NOMO-1 treated with DMSO at 0.1 percent for 48 hours (cell line): ENCODE results near the gene DMRTB1.

ENCODE experiments used
- DNase-seq: peaks from one replicate; lab custom pipeline; 2025; ENCODE audit not compliant: unreplicated experiment; lab: John Stamatoyannopoulos, UW

Gene DMRTB1

DNA sequence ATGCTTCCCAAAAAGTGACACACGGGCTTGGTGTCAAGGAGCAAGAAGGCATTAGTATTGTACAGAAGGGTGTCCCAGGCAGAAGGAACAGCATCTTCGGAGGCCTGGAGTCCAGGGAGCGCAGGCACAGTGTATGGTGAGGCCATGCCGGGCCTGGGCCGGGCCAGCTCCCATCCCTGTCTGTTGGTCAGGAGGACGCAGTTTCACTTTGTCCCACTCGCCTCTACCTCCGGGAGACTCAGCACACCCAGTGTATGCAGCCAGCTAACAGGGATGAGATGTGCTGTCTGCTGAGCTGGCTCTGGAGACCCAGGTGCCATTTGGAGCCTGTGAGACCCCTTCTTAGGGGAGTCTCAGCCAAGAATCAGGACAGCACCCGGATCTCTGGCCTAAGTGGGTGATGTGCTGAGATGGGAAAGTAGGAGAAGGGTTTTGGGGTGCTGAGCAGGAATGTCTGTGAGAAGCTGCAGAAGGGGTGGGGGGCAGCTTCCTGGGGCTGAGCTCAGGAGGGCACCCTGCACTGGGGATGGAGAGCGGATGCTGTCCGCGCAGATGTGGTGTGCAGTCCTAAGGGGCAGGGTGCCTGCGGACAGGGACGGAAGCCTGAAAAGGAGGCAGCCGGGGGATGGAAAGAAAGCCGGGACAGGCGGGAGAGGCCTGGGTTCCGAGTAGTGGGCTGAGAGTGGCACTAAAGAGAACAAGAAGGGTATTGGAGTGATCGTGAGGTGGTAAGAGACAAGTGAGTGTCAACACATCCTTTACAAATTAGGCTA is 25.7 kb downstream of the DMRTB1 start:
- no peak for DNase-seq

DNA sequence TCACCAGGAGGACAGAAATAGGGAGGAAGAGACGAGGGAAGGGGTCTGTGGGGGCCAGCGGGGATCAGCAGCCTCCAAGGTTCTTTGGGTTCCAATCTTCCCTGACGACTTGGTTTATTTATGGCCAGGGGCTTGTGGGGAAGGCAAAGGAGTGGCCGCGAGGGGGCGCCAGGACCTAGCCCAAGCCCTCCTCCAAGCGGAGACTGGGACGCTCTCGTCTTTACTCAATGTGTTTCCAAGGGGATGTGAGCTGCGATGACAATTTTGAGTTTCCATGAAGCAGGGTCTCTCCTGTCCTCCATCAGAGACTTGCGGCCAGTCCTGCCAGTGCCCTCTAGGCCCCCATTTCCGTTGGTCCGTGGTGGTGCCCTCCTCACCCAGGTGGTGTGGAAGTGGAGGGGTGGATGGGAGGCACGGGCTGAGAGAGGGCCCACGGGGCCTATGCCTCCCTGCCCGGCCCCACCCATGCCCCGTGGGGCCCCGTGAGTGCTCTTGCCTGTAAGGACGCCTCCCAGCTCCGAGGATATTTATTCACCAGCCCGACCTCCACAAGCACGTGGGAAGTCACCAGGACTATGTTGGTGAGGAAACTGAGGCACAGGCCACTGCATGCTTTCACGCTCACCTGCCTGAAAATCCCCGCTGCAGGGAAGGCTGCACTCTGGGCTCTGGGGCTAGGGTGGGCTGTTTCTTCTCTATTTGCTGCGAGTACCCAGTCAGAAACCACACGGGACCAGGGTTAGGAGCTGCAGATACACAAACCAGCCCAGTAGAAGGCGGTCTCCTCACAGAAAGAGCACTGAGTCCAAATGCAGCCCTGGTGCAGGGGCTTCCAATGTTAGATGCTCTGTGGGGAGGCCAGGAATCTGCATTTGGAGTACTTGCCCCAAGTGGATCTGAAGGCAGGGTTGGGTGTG is 26.5 kb downstream of the DMRTB1 start:
- DNase-seq = peak; percentile 64

DNA sequence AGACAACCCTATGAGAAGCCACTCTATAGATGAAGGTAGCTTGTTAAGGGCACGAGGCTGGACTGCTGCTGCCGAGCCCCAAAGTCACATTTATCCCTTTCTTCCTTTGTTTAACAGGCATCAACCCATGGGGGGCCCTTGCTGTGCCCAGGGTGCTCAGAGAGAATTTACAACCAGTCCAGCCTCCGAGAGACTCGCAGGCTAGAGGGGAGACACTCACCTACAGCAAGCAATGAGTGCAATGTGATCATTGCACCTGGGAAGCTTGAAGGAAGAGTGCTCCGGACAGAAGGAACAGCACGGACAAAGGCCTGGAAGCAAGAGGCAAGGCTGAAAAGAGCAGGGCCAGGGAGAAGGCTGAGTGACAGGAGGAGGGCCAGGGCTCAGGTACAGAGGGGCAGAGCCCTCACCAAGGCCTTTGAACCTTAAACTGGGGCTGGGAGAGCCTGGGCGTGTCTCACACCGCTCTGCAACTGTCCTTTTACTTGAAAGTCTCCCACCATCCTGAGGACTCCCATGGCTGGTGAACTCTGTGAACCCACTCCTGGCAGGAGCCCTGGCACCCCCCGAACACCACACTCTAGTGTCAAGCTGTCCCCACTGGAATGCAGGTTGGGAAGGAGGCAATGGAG is 27.3 kb downstream of the DMRTB1 start:
- DNase-seq = no peak

DNA sequence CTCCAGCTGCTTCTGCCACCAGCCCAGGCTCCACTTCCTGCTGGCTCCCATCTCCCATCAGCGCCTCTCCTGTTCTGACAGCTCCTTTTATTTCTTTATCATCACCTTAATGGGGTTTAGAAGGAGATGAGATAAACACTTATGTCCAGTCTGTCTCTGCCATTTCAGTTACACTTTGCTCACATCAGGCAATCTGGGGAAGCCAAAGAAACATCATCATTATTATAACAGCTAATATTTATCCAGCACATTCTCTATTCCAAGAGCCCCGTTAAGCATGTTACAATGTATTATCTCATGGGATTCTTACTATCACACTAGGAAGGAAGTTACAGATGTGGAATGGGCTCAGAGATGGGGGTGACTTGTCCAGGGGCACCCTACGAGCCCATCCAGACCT is 31.2 kb downstream of the DMRTB1 start:
- DNase-seq = no peak

DNA sequence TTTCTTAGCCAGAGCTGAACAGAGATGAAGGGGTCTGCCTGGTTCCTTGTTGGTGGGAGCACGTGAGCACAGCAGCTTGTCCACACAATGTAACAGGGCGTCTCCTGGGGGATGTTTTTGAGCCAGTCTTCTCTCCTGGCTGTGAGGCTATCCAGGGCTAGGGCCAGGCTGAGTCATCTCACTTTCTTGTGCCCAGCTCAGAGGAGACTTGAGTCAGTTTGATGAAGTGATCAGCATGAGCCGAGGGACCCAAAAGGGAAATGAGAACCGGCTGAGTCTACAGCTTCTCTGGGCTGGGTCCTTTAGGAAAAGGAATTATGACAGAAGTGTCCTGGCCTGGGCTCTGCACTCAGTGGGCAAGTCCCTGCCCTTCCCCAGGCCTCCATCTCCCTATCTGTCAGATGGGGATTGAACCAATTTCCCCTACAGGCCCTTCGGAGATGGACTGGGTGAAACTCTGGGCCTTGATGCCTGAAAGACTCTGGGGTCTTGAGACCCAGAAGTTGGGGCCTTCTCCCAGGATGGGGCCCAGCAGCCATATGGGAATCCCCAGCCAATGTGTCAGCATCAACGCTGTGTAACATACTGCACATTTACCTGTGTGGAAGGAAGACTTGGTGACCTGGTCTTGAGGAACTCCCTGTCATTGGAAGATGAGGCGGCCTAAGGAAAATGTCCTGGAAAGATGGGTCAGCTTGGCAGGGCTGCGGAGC is 36.6 kb downstream of the DMRTB1 start:
- DNase-seq = no peak

DNA sequence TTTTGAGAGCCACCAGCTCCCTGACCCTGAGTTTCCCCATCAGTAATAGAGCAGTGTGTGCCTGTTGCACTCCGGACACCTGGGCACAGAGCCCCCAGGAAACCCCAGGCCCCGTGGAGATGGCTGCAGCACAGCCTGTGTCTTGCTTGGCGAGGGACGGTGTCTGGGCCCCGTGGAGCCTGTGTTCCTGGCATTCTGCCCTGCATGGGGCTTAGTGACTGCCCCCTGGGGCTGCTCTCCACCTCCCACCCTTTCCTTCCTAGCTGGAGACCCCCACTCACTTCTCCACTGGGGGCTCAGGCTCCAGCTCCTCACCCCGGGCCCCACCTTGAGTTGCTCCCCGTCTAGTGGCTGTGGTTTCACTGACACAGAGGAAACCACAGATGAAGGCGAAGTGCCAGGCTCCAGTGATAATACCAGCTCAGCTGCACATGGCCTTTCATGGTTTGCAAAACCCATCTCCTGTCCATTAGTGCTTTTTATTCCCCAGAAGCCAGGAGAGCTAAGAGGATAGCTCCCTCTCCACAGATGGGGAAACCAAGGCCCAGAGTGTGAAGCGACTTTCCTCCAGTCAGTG is 39.4 kb downstream of the DMRTB1 start:
- no peak for DNase-seq

DNA sequence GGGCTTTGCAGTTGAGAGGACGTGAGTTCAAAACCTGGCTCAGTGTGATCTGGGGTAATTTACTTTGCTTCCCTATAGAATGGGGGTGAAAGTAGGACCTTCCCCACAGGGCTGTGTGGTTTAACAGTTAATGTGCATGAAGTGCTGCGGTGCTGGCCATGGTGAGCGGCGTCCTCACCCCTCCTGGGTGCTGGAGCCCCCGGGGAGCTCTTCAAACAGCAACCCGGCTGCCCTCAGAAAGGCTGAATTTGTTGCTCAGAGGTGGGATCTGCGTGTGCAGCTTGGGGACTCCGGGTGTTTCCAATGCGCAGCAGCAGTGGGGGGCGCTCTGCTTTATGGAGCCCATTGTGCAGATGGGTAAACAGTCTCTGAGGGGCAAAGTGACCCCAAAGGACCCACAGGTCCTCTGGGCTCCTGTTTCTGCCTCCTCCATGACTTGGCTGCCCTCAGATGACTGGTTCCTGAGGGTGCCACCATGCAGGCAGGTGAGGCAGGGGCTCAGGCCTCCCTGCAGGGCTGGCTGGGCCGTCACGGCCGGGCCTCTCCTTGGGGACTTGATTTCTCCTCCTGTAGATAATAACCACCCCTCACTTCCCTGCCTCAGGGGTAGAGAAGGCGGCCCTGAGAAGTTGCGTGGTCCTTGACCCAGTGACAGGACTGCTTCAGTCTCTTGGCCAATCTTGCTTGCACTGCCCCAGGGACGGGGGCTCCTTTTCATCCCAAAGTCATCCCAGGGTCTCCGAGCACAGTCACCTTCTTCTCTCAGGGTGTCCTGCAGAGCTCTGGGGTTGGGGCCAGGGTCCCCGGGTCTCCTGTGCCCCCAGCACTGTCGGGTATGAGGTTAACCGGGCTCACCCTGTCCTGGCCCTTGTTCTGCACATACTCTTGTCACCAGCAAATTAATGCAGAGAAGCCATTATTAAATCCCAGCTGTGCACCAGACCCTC is 40.3 kb downstream of the DMRTB1 start:
- DNase-seq = no peak

DNA sequence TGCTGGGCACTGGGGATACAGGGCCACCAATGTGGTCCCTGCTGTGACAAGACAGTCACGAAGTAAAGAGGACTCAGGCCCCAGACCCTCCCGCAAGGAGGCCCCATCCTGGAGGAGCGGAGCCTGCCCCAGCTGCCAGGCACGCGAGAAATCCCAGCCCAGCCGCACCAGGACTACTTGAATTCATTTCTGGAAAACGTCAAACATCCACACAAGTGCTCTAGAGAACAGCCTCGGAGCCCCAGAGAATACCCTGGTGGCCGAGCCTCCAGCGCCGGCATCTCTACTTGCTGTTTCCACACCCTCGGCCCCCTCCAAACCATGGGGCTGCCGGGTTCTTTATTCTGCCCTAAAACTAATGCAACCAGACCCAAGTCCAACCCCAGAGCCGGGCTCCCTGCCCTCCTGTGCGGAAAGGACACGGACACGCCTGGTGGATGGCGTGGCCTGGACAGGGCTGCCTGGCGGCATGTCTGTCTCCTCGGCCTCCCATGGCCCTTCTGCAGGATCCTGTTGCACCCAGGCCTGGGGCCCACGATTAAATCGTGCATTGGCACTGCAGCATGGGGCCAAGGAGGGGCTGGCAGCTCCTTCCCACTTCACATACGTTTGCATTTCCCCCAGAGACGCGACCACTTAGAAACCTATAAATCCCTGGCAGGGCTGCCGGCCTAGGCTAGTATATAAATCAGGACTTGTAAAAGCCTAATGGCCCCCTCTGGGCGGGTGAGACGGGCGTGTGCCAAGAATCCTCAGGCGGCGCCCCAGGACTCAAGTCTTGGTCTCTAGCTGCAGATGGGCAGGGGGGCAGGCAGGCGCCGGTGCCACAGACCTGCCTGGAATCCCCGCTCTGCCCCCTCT is 41.2 kb downstream of the DMRTB1 start:
- no peak for DNase-seq

DNA sequence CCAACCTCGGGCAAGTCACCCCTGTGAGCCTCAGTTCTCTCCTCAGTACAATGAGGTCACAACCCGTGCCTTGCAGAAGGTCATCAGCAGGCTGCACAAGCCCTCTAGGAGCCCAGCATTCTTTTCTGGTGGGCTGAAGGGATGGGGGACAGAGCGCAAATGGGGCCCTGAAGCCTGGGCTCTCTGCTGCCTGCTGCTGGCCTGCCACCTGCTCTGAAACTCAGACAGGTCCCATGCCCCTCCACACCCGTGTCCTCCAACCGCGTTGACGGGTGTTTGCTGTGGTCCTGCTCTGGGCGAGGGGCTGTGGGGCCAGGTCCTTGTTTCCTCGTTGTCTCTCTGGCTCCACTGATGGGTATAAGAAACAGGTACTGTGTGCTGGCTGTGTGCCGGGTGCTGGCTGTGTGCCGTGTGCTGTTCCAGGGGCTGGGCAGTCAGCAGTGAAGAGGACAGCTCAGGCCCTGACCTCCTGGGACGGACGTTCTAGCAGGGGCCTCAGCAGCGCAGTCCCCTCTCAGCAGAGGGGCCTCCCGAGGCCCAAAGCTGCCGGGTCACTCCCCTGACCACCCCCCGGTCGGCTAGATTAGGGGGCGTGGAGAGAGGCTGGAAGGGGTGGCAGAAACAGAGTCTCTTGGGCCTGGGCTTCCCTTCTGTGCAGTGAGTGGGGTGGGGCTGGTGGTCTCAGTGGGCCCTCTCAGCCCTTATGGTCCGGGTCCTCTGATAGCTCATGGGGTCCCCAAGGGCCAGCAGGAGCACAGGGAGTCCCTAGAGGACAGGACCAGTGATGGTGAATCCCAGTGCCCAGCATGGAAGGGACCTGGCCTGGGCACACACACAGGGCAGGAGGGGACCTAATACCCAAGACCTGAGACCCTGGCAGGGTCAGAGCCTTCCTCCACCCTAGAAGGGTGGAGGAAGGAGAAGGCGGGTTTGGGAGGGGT is 42.1 kb downstream of the DMRTB1 start:
- DNase-seq = no peak

DNA sequence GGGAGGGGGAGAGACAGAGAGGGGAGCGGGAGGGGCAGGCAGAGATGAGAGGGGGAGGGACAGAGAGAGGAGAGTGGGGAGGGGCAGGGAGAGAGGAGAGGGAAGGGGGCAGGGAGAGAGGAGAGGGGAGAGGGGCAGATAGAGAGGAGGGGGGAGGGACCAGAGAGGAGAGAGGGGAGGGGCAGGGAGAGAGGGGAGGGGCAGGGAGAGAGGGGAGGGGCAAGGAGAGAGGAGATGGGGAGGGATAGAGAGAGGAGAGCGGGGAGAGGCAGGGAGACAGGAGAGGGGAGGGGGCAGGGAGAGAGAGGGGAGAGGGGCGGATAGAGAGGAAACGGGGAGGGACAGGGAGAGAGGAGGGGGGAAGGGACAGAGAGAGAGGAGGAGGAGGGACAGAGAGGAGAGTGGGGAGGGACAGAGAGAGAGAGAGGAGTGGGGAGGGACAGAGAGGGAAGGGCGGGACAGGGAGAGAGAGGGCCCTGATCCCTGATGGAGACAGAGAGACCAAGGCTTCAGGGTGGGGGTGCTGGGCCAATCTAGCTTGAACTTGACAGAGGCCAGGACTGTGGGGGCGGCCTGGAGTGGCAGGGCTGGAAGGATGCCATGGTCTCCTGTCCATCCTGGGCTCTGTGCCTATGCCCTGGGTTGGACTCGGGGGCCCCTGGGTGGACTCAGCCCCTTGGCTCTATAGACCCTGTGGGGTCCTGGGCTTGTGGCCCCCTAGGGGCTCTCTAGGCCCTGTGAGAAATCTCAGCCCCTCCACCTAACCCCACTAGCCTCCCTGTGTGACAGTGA is 43.6 kb downstream of the DMRTB1 start:
- DNase-seq = no peak

DNA sequence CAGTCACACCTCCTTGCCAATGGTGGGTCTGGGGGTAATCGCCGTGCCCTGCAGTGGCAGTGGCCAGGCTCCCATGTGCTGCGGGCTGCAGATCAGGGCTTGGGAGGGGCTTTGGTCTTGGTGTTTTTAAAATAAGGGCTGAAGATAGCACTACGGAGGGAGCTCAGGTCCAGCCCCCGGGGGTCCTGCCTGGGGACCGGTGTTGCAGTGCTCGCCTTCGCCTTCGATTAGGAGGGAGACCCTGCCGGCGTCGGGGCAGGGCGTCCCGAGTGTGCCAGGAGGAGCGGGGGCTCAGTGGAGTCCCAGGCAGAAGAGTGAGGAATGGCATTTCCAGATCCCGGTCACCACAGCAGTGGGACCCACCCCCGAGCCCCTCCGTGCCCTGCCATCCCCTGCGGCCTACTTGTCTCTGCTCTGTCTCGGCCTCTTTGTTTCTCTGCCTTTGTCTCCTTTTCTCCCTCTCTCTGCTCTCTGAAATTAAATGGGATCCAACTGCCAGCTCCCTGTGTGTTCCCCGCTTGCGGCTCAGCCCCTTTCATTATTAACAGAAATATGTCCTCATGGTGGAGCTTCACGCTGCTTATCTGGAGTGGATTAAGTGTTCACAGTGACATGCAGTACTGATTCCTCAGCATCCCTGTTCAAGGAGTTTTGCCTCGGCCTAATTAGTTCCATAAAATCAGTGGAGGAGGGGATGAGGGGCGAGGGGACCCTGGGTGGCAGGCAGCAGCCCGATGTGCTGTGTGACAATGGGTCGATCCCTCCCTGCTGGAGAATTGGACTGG is 44.4 kb downstream of the DMRTB1 start:
- no peak for DNase-seq

DNA sequence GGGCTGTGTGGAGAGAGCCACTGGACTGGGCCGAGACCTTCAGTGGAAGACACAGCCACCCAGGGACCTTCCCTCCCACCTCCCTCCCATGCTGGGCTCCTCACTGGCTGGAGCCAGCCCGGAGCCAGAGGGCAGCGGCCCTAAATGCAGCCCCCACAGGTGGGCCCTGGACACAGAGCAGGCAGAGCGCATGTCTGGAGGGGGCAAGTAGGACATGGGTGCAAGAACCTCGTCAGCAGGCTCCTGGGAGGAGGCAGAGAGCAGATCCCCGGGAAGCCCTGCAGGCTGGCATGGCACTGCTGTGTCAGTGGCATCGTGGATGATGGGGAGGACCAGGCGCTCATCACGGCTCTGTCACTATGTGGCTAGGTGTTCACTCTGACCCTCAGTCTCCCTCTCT is 45.7 kb downstream of the DMRTB1 start:
- no peak for DNase-seq

DNA sequence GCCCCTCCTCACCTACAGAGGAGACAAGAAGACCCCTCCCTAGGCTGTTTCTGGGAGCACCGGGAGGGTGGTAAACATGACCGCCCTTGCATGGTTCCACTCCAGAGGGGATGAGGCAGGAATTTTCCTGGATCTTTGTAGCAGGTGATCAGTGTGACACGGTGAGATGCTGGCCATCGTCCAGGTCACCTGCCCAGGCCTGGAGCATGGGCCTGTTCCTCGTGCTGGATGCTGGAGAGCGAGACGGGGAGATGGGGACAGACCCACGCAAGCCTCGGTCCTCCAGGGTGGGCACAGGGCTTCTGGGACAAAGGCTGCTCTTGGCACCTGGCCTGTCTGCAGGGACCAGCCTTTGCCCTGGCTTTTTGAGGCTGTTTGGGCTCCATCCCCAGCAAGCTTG is 46.2 kb downstream of the DMRTB1 start:
- no peak for DNase-seq

DNA sequence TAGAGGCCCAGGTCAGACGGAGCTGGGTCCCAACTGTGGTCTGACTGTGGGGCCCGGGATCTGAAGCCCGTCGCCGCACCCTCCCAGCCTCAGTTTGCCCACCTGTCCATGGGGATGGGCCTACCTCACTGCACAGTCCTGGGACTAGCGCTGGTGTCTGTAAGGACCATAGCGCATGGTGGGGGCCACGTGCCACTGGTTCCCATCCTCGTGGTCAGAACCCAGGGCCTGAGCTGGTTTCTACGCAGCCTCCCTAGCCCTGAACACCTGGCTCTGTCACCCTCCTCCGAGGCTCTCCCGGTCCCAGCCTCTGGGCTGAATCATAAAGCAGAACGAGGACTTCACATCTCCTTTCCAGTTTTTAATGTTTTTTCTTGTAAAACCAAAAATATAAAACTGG is 46.7 kb downstream of the DMRTB1 start:
- DNase-seq = no peak

DNA sequence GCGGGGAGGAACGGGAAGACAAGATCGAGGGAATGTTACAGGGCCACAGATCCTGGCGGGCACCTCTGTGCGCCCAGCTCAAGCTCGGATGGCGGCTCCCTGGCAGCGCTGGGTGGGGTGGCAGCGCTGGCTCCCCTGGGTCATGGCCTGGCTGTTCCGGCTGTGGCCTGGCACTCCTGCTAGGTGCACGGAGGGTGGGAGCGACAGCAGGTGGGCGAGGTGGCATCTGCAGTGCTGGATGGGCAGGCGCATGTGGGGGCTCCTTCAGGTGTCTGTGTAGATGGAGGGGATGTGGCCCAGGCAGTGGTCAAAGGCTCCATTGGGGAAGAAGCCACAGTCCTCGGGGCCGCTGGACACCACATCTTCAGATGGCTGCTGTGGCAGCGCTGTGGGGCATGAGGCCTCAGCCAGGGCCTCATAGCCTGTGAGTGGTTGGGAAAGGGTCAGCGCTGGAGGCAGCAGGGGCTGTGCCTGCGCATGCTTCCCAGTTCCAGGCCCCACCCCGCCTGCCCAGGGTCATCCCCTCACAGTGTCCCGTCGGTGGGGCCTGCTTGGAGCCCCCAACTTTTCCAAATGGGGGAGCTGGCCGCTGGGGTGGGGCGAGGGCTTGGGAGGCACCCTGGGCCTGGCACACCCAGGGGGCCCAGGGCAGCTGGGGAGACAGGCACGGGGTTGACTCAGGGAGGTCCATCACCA is 47.3 kb downstream of the DMRTB1 start:
- no peak for DNase-seq
